Fibroblast of upper back skin (primary cell): ENCODE data around the gene ANKRD11.
"Not testable (repeated sequence)": the region's sequence is repeated elsewhere in the genome, so short reads cannot be mapped to it uniquely, and the experiment has no call there.

ENCODE experiments used
- DNase-seq: peaks from one replicate; pipeline ENCODE4 v3.0.0-alpha.2; 2013

The ANKRD11 gene

GRCh38 chr16:89343501-89344457 is 146.6 kb downstream of the ANKRD11 start:
- DNase-seq: peak; percentile 43

- DNase-seq: no peak
These were observed 148.4 kb downstream of the ANKRD11 start for GRCh38 chr16:89341697-89342694.

- no peak for DNase-seq
These were observed 149.1 kb downstream of the ANKRD11 start for GRCh38 chr16:89341279-89341678.

- no peak for DNase-seq
These were observed 151.5 kb downstream of the ANKRD11 start for GRCh38 chr16:89338863-89339262.

- DNase-seq: no peak
These were observed 152.4 kb downstream of the ANKRD11 start for GRCh38 chr16:89337965-89338364.

- DNase-seq: no peak
These were observed 154.4 kb downstream of the ANKRD11 start for GRCh38 chr16:89335803-89336485.

- no peak for DNase-seq
These were observed 155.2 kb downstream of the ANKRD11 start for GRCh38 chr16:89334988-89335802.

GRCh38 chr16:89334461-89334860 is 155.9 kb downstream of the ANKRD11 start:
- no peak for DNase-seq

GRCh38 chr16:89334050-89334449 is 156.3 kb downstream of the ANKRD11 start:
- DNase-seq: no peak

- DNase-seq: peak; percentile 62
These were observed 156.9 kb downstream of the ANKRD11 start for GRCh38 chr16:89333401-89334001.

GRCh38 chr16:89332902-89333245 is 157.5 kb downstream of the ANKRD11 start:
- no peak for DNase-seq

GRCh38 chr16:89332243-89332901 is 158.0 kb downstream of the ANKRD11 start:
- no peak for DNase-seq

GRCh38 chr16:89331371-89332109 is 158.8 kb downstream of the ANKRD11 start:
- DNase-seq: no peak

- DNase-seq: peak; percentile 39
These were observed 160.0 kb downstream of the ANKRD11 start for GRCh38 chr16:89330177-89330856.

- not testable (repeated sequence) for DNase-seq
These were observed 160.6 kb downstream of the ANKRD11 start for GRCh38 chr16:89329830-89330176.

GRCh38 chr16:89328412-89329400 is 161.7 kb downstream of the ANKRD11 start:
- DNase-seq: not testable (repeated sequence)

GRCh38 chr16:89326721-89327120 is 163.6 kb downstream of the ANKRD11 start:
- no peak for DNase-seq

- DNase-seq: peak; percentile 71
These were observed 164.4 kb downstream of the ANKRD11 start for GRCh38 chr16:89325861-89326471.
